NCI-H748 (cell line): ENCODE data around the gene PRR7.
A peak's percentile ranks its signal among the peaks of the same experiment; 100 is the strongest.
"Not testable (repeated sequence)": the region's sequence is repeated elsewhere in the genome, so short reads cannot be mapped to it uniquely, and the experiment has no call there.

Experiments used
- DNase-seq: peaks from one replicate; lab custom pipeline; 2025; ENCODE audit not compliant: unreplicated experiment; lab: John Stamatoyannopoulos, UW

Gene PRR7

GRCh38 chr5:177483994-177484901, 37.6 kb downstream of the PRR7 start:
- no peak for DNase-seq

- no peak for DNase-seq
These were observed 38.4 kb downstream of the PRR7 start for GRCh38 chr5:177484902-177485549.

- DNase-seq = not testable (repeated sequence)
These were observed 39.1 kb downstream of the PRR7 start for GRCh38 chr5:177485753-177486152.

- no peak for DNase-seq
These were observed 39.6 kb downstream of the PRR7 start for GRCh38 chr5:177486256-177486655.

- DNase-seq = no peak
These were observed 40.5 kb downstream of the PRR7 start for GRCh38 chr5:177487144-177487543.

- DNase-seq = no peak
These were observed 41.4 kb downstream of the PRR7 start for GRCh38 chr5:177487975-177488374.

GRCh38 chr5:177489119-177489716, 42.6 kb downstream of the PRR7 start:
- DNase-seq = peak; percentile 21

- no peak for DNase-seq
These were observed 43.8 kb downstream of the PRR7 start for GRCh38 chr5:177490311-177490991.

- no peak for DNase-seq
These were observed 44.4 kb downstream of the PRR7 start for GRCh38 chr5:177490992-177491391.

GRCh38 chr5:177491429-177491945, 44.9 kb downstream of the PRR7 start:
- peak; percentile 15 for DNase-seq

GRCh38 chr5:177491983-177492746, 45.6 kb downstream of the PRR7 start:
- DNase-seq = no peak

- DNase-seq = no peak
These were observed 46.2 kb downstream of the PRR7 start for GRCh38 chr5:177492841-177493240.

GRCh38 chr5:177493795-177494345, 47.3 kb downstream of the PRR7 start:
- DNase-seq = no peak

GRCh38 chr5:177494346-177495195, 48.0 kb downstream of the PRR7 start:
- no peak for DNase-seq

GRCh38 chr5:177495243-177496060, 48.8 kb downstream of the PRR7 start:
- no peak for DNase-seq

- DNase-seq = no peak
These were observed 49.6 kb downstream of the PRR7 start for GRCh38 chr5:177496070-177496726.

GRCh38 chr5:177496727-177497291, 50.2 kb downstream of the PRR7 start:
- peak; percentile 92 for DNase-seq
